HL-60/S4 treated with phorbol 12-myristate 13-acetate at 8.2 ng/mL for 4 days and 3 days (cell line): ENCODE data around the gene ACOT8.

ENCODE experiments used
- in situ Hi-C: fragments of 300-500 bp; cut with MboI; formaldehyde crosslinking; loops from 2 replicates; pipeline ENCODE4 v1.15.0; 2022; ENCODE audit warnings: low sequenced_read_pairs

ACOT8 gene

GRCh38 chr20:45857882-45858216 lies 657 bp upstream of the ACOT8 start:
- in situ Hi-C loops, result no loop called here

GRCh38 chr20:45853484-45853883 lies 3.7 kb downstream of the ACOT8 start:
- in situ Hi-C loops, result no loop called here

DNA sequence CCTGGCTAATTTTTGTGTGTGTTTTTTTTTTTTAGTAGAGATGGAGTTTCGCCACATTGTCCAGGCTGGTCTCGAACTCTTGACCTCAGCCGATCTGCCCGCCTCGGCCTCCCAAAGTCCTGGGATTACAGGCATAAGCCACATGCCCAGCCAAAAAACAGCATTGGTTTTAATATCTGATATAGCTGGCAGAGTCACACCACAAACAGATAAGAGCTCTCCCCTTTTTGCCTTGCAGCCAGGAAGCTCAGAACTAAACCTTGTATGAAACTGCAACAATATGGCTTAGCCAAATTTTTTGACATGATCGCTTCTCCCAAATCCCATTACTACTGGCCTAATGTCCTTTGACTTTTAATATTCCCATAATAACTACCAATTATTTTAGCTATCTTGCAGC lies 4.9 kb downstream of the ACOT8 start:
- in situ Hi-C loops, result no loop called here

DNA sequence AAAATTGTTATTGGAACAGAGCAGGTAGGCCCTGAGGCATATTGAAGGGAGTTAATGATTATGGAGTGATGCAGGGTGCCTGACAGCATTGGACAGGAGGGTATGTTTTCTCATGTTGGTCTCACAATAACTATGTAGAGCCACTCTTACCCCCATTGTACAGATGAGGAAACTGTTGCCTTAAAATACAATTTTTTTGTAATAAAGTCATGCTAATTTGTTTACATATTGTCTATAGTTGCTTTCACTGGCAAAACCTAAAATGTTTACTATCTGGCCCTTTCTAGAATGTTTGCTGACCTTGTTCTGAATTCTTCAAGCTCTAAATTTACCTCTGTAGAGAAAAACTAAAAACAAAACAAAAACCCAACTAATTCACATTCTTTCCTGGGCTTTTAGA lies 5.7 kb downstream of the ACOT8 start:
- in situ Hi-C loops, result no loop called here

DNA sequence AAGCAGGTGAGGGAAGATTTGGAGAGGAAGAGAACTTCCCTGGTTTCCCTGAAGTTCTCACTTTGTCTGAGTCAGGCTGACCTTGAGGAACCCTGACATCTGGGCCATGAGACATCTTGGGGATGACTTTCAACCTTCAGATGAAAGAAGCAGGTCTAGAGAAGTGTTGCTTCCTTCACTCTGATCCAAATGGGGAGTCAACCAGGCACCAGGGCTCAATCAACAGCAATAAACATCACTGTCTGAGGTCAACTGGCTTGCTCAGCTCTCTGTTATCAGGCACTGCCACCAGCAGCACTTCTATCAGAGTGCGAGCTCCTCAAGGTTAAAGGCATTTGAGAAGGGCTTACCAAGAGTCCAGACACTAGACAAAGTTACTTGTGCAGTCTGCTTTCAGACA lies 6.3 kb downstream of the ACOT8 start:
- in situ Hi-C loops, result no loop called here

DNA sequence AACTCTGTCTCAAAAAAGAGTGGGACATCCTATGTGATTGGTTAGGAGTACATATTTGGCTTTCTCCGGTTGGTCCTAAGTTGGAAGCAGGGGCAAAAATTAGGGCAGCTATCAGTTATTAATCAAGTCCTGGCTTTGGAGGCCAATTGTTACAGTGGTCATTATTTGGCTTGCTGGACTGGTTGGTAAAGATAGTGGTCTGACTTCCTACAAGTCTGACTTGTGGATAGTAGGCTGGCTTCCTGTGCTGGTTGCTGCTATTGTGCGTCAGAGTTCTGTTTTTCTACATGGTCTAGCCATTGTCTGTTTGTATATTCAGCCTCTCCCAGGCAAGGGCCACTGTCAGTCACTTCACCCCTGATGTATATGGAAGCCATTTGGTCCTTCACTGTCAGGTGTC lies 7.0 kb downstream of the ACOT8 start:
- in situ Hi-C loops, result no loop called here

DNA sequence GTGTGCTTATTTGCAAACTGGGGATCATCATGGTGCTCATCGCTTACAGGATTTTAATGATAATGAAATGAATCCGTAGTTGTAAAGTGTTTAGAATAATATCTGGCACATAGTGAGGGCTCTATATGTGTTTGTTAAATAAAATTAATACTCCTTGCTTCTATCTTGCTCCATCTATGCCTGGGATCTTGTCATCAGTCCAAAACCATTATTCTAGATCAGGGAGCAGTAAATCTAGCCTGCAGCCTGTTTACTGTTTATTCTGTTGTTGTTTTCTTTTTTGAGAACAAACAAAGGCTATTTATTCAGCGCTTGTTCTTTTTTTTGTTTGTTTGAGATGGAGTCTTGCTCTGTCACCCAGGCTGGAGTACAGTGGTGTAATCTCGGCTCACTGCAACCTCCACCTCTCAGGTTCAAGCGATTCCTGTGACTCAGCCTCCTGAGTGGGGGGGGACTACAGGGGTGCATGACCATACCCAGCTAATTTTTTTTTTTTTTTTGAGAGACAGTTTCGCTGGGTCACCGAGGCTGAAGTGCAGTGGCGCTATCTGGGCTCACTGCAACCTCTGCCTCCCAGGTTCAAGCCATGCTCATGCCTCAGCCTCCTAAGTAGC lies 8.1 kb downstream of the ACOT8 start:
- in situ Hi-C loops, result no loop called here

GRCh38 chr20:45848421-45848820 lies 8.8 kb downstream of the ACOT8 start:
- in situ Hi-C loops, result no loop called here

DNA sequence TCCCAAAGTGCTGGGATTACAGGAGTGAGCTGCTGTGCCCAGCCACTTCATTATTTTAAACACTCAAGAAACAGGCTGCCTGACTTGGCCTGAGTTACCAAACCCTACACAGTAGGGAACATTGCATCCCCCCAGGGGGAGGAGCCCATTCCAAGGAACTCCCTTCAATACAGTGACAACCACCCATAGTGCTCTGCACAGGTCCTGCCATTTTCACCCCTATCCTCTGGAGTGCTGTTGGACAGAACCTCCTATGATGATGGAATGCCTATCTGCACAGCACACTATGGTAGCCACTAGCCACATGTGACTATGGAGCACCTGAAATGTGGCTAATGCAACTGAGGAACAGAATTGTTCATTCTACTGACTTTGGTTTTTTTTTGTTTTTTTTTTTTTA lies 11.7 kb downstream of the ACOT8 start:
- in situ Hi-C loops, result no loop called here

DNA sequence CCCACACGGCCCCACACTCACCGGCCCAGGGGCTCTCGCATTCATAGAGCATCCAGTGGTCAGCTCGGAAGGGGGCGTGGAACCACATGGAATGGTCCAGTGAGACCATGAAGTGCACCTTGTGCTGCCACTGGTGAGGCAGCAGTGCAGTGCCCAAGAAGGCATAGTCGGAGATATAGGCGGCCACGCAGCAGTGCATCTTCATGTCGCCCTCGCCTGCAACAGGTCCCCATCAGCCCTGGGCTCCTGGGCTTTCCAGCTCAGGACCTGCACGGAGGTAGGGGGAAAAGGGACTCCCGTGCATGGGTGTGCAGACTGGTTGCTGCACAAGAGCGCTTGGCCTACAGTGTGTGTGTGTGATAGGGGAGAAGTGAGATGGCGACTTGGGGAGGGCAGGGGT lies 13.7 kb downstream of the ACOT8 start:
- in situ Hi-C loops, result no loop called here

DNA sequence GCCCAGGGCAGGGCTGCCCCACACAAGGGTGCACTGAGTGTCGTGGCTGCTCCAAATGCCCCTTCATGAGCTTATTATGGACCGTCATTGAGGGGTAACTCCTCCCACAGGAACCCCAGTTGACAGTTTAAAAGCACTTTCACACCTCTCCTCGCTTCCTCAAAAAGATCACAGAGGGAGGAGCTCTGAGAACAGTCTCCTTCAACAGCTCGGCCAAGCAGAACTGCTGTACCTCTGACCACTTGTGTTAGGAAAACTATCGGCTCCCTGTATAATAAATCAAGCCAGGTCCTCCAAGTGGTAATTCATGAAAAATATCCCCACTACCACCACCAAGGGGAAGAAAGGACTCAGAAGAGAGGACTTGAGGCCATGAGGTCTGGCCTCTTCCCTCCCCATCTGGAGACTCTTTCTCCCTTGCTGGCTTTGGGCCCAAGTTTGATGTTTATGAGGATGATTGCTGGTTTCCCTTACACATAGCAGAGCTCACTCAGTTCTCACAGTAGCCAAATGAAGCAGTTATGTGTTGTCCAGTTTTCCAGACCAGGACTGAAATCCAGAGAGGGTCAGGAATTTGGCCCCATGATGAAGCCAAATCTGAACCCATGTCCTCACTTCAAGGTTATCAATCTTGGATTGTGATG lies 14.9 kb downstream of the ACOT8 start:
- in situ Hi-C loops, result no loop called here

DNA sequence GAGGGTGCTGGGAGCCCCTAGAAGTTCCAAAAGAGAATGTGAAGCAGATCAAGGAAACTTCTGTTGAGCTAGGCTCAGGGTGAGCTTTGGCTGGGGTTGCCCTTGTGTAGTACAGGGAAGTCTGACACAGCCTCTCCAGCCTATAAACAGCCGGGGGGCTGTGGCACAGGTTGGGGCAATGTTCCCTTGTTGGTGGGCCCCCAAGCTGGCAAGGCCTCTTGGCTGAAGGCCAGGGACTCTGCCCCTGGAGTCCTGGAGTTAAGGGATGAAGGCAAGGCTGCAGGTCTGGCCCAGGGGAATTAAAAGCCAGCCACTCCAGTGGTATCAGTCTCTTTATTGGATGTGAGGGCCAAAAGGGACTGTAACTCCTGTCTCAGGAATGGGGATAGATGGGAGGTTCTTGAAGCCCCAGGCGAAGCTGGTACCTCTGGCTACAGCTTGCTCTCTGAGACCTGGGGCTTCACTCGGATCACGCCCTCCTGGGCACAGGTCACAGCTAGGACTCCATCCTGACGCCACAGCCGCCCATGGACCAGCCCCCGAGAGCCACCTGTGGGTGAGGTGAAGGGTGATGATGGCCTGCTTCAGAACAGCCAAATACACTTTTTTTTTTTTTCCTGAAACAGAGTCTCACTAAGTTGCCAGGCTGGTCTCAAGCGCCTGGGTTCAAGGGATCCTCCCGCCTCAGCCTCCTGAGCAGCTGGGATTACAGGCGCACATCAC lies 15.6 kb downstream of the ACOT8 start:
- in situ Hi-C loops, result no loop called here

GRCh38 chr20:45840700-45841198 lies 16.4 kb downstream of the ACOT8 start:
- in situ Hi-C loops, result no loop called here

DNA sequence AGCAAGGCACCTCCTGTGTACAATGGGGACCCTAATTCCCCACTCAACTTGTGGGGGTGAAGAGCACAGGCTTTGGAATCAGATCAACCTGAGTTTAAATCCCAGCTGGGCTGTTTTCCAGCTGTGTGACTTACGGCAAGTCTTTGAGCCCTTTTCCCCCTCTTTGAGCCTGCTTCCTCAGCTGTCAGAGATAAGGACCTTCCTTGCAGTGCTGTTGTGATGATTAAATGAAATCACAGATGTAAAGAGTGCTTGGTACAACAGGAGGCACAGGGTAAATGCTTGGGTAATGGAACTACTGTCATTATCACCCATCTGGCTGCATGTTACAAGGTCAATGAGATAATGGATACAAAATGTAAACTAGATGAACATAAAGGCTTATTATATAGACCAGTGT lies 20.4 kb downstream of the ACOT8 start:
- in situ Hi-C loops, result no loop called here

DNA sequence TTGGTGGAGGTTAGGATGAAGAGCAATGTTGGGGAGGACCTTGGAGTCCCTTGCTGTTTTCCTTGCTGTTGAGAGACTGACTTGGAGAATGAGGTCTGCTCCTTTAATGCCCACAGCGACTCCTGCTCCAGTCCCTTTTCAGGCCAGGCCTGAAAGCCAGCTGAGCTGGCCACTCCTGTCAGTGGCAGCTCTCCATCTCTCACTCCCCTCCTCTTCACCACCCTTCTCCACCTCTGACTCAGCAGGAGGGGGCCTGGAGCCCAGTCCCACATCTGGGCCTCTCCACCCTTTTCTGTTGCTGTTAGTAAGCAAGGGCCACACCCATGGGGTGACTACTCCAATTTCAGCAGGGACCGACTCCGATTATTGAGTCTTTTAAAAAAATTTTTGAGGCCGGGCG lies 21.4 kb downstream of the ACOT8 start:
- in situ Hi-C loops, result no loop called here

DNA sequence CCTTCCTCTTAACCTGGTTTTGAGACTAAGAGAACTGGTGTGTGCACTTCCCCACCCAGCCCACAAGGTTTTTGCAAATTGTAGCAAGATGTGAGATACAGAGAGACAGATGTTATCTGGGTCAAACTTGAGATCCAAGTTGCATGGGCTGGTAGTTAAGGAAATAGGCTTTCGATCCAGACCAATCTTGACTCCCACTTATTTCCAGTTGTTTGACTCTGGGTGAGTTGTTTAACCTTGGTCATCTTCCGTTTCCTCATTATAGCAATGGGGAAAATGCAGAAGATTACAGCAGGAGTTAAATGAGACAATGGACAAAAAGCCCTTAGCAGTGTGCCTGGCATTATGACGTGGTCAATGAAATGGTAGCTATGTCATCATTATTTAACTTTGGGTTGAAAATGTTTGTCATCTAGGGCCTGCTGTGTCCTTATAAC lies 21.8 kb downstream of the ACOT8 start:
- in situ Hi-C loops, result no loop called here

- in situ Hi-C loops, result no loop called here
Observed at GRCh38 chr20:45834797-45835161, 22.4 kb downstream of the ACOT8 start.

DNA sequence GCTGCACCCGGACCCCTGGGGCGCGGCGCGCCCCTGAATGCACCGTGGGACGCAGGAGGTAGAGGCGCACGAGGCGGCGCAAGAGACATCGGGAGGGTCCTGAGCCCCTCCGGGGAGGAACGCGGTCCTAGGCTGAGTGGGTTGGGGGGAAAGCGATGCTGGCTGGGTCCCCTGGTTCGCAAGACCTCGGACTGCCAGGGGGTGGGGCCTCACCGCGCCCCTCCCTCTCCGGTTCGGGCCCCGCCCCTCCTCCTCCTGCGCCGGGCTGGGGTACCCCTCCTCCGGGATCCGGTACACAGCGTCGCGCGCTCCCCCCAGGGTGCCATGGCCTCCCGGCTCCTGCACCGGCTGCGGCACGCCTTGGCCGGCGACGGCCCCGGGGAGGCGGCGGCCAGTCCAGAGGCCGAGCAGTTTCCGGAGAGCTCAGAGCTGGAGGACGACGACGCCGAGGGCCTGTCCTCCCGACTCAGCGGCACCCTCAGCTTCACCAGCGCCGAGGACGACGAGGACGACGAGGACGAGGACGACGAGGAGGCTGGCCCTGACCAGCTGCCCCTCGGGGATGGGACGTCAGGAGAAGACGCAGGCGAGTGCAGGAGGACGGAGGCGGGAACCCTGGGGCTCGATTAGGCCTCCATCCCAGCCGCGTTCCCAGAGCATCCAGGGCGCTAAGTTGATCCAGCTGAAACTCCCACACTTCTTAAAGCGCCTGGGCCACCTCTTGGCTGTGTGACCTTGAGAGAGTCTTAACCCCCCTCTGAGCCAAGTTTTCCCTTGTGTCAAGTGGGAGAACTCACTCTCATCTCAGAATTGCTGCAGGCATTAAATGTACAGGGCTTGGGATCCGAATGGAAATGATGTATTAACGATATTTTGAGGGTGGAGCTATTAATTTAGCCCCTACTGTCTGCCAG lies 23.1 kb downstream of the ACOT8 start:
- in situ Hi-C loops, result no loop called here

GRCh38 chr20:45833030-45833882 lies 23.9 kb downstream of the ACOT8 start, which contains the start of gene SNX21:
Gene SNX21 (plus strand): TSS chr20:45833799. CDS start chr20:45833920, 121 bp downstream.
- in situ Hi-C loops, result no loop called here

GRCh38 chr20:45832619-45833018 lies 24.6 kb downstream of the ACOT8 start:
- in situ Hi-C loops, result no loop called here
